Epithelial cell of esophagus (primary cell): Measurements from ENCODE around the gene IGSF11.
A peak's percentile ranks its signal among the peaks of the same experiment; 100 is the strongest.

Experiments
- DNase-seq: peaks from one replicate; pipeline ENCODE4 v3.0.0; 2010; ENCODE audit warnings: low read depth
- H3K4me3 ChIP-seq: 2 replicates; pipeline ENCODE4 v1.5.1; 2011; ENCODE audit warnings: mild to moderate bottlenecking, low read length, control low read depth
- CTCF ChIP-seq: IDR thresholded peaks from 2 replicates; pipeline ENCODE4 v1.5.1; 2011; ENCODE audit warnings: low read depth, mild to moderate bottlenecking, low read length, control low read depth, inconsistent platforms; ENCODE audit not compliant: insufficient read depth; ENCODE audit errors: missing control alignments

Gene IGSF11

GRCh38 chr3:119018690-119019463 is 15.8 kb downstream of the IGSF11 start:
- no peak overlapping the region for H3K4me3 ChIP-seq
- DNase-seq: no peak
- no peak for TF ChIP-seq CTCF

- DNase-seq: no peak
- H3K4me3 ChIP-seq: no peak overlapping the region
- no peak for TF ChIP-seq CTCF
These were observed 18.7 kb downstream of the IGSF11 start for GRCh38 chr3:119015942-119016341.

- H3K4me3 ChIP-seq: no peak overlapping the region
- no peak for TF ChIP-seq CTCF
- DNase-seq: no peak
These were observed 20.7 kb downstream of the IGSF11 start for GRCh38 chr3:119013951-119014350.

DNA sequence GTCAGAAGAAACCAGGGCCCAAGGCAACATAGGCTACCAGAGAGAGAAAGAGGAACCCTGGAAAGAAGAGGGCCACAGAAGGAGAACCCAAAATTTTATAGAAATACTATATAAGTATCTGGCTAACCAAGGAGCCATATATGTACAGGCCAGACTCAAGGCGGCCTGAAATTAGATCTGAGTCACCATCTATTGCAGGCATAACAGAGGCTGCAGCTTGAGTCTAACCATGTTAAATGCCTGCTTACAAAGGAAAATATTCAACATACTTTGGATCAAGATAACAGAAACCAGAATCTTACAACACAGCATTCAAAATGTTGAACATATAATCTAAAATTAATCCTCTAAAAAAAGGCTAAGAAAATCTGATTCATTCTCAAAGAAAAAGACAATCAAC is 23.1 kb downstream of the IGSF11 start:
- H3K4me3 ChIP-seq: no peak overlapping the region
- no peak for TF ChIP-seq CTCF
- DNase-seq: no peak

- no peak for TF ChIP-seq CTCF
- no peak for DNase-seq
- no peak overlapping the region for H3K4me3 ChIP-seq
These were observed 37.5 kb downstream of the IGSF11 start for GRCh38 chr3:118997190-118997589.

GRCh38 chr3:118991775-118992174 is 42.9 kb downstream of the IGSF11 start:
- DNase-seq: peak; percentile 6
- no peak for TF ChIP-seq CTCF
- H3K4me3 ChIP-seq: no peak overlapping the region
